Measurements from ENCODE around the gene ZDHHC9.

The ZDHHC9 gene

GRCh38 chrX:129768586-129769466, 74.9 kb downstream of the ZDHHC9 start:
- peak; percentile 15 for DNase-seq (ENCODE audit: low read depth)
- H3K4me3 ChIP-seq (ENCODE audit: control insufficient read depth, low read depth, low read length): no peak overlapping the region
- TF ChIP-seq, protein P1, sequence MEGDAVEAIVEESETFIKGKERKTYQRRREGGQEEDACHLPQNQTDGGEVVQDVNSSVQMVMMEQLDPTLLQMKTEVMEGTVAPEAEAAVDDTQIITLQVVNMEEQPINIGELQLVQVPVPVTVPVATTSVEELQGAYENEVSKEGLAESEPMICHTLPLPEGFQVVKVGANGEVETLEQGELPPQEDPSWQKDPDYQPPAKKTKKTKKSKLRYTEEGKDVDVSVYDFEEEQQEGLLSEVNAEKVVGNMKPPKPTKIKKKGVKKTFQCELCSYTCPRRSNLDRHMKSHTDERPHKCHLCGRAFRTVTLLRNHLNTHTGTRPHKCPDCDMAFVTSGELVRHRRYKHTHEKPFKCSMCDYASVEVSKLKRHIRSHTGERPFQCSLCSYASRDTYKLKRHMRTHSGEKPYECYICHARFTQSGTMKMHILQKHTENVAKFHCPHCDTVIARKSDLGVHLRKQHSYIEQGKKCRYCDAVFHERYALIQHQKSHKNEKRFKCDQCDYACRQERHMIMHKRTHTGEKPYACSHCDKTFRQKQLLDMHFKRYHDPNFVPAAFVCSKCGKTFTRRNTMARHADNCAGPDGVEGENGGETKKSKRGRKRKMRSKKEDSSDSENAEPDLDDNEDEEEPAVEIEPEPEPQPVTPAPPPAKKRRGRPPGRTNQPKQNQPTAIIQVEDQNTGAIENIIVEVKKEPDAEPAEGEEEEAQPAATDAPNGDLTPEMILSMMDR (conservative IDR thresholded peaks at IDR 0.05; ENCODE audit: control insufficient read depth, insufficient read depth, low read depth, low read length): no peak

GRCh38 chrX:129768186-129768585, 75.5 kb downstream of the ZDHHC9 start:
- DNase-seq (ENCODE audit: low read depth): no peak
- H3K4me3 ChIP-seq (ENCODE audit: control insufficient read depth, low read depth, low read length): no peak overlapping the region
- TF ChIP-seq, protein P1 (conservative IDR thresholded peaks at IDR 0.05; ENCODE audit: control insufficient read depth, insufficient read depth, low read depth, low read length): no peak

DNA sequence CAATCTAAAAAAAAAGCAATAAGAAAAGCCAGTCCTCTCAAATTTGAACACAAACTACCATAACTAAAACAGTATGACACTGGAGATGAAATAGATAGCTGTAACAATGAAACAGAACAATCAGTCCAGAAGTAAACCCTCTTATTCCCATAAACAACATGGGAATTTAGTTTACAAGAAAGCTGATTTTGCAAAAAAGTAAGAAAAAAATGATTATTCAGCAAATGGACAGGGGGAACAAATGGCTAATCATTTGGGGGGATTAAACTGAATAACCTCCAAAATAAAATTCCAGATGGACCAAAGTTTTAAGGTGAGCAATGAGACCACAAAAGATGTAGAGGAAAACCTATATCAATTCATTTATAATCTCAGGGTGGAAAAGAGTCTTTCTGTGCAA, 80.0 kb downstream of the ZDHHC9 start:
- DNase-seq (ENCODE audit: low read depth): no peak
- no peak overlapping the region for H3K4me3 ChIP-seq (ENCODE audit: control insufficient read depth, low read depth, low read length)
- TF ChIP-seq, protein P1 (conservative IDR thresholded peaks at IDR 0.05; ENCODE audit: control insufficient read depth, insufficient read depth, low read depth, low read length): no peak

DNA sequence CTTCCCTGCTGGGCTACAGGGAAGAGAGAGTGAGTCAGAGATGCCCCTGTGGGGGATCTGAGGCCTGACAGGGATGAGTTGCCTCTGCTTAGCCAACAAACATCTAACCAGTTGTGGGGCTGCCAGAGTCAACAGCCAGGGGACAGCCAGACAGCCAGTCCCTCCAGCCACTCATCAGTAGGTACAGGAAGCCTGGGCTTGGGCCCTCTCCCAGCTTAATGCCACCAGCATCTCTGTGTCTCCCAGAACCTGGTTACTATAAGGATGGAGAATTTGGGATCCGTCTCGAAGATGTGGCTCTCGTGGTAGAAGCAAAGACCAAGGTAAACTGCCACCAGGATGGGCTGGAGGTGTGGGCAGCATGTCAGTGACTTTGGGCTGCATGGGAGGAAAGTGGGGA, 81.2 kb downstream of the ZDHHC9 start:
- TF ChIP-seq, protein P1 (conservative IDR thresholded peaks at IDR 0.05; ENCODE audit: control insufficient read depth, insufficient read depth, low read depth, low read length): no peak
- DNase-seq (ENCODE audit: low read depth): peak; percentile 27
- no peak overlapping the region for H3K4me3 ChIP-seq (ENCODE audit: control insufficient read depth, low read depth, low read length)

DNA sequence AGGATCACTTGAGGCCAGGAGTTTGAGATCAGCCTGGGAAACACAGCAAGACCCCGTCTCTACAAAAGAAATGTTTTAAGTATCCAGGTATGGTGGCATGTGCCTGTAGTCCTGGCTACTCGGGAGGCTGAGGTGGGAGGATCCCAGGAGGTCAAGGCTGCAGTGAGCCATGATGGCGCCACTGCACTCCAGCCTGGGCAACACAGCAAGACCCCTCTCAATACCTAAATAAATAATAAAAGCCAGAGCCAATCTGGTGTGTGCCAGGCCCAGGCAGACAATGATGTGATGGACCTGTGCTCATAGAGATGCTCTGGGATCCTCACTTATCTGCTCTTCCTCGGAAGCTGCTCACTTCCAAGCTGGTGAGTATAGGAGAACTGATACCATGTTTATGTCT, 82.1 kb downstream of the ZDHHC9 start:
- no peak overlapping the region for H3K4me3 ChIP-seq (ENCODE audit: control insufficient read depth, low read depth, low read length)
- DNase-seq (ENCODE audit: low read depth): no peak
- TF ChIP-seq, protein P1 (conservative IDR thresholded peaks at IDR 0.05; ENCODE audit: control insufficient read depth, insufficient read depth, low read depth, low read length): no peak

DNA sequence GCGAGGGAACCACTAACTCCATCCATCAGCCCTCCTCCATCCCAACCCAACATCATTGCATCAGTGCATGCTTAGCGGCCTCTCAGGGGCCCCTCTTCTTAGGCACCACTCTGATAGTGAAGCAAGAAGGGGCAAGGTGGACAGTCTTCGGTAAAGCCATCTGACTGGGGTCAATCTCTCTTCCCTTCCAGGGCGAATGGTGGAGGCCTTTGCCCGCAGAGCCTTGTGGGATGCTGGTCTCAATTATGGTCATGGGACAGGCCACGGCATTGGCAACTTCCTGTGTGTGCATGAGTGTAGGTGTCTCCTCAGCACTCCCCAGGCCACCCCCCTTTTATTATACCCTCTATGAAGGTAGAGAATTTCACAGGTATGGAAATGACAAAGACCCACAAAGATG, 82.7 kb downstream of the ZDHHC9 start:
- TF ChIP-seq, protein P1 (conservative IDR thresholded peaks at IDR 0.05; ENCODE audit: control insufficient read depth, insufficient read depth, low read depth, low read length): no peak
- DNase-seq (ENCODE audit: low read depth): no peak
- H3K4me3 ChIP-seq (ENCODE audit: control insufficient read depth, low read depth, low read length): no peak overlapping the region

Data from fibroblast of mammary gland (primary cell).